Suprapubic skin (tissue), 3 donors: Measurements from ENCODE around the gene RPL27.

Experiments
- CTCF ChIP-seq, 2 donors: fragments of 200-600 bp in 1 of 2; fragments of 450-650 bp in 1 of 2; sonication (generic) in 1 of 2; IDR thresholded peaks; one replicate each; pipeline ENCODE4 v1.5.1; 2016 to 2019; ENCODE audit warnings: antibody characterized with exemption in 2 of 2, mild to moderate bottlenecking in 1 of 2, moderate library complexity in 1 of 2
- EP300 ChIP-seq: sonication (generic); formaldehyde crosslinking; IDR thresholded peaks from one replicate; pipeline ENCODE4 v1.6.1; 2017; ENCODE audit warnings: antibody characterized with exemption
- POLR2A ChIP-seq, 2 donors: fragments of 450-650 bp; IDR thresholded peaks; one replicate each; pipeline ENCODE4 v1.6.1; 2017; ENCODE audit warnings: antibody characterized with exemption in 2 of 2, mild to moderate bottlenecking in 2 of 2, moderate library complexity in 2 of 2

DNA sequence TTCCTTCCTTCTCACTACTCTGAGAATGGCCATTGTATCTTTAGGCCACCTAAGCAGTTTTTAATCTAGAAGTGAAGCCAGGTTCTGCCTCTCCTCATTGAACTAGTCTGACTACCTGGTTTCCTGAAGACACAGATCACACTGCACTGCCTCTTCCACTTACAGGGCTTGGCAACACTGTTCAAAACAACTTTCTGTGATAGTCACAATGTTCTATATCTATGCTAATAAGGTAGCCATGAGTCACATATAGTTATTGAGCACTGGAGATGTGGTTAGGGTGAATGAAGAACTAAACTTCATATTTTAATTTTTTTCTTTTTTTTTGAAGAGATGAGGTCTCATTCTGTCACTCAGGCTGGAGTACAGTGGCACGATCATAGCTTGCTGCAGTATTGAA is 53.8 kb downstream of the RPL27 start:
- no peak for TF ChIP-seq CTCF (IDR thresholded peaks at IDR 0.05)
- TF ChIP-seq EP300: no peak
- no peak for TF ChIP-seq POLR2A (IDR thresholded peaks at IDR 0.05)
